Measurements from ENCODE around the gene RPL32. TPM values are rescaled to one million over a fixed set of nuclear protein-coding genes. Genes with fewer than 3 reads are reported as not detected.

RPL32 gene
- polyA plus RNA-seq, 1 donor from 2014 or later, result 1,160 TPM

DNA sequence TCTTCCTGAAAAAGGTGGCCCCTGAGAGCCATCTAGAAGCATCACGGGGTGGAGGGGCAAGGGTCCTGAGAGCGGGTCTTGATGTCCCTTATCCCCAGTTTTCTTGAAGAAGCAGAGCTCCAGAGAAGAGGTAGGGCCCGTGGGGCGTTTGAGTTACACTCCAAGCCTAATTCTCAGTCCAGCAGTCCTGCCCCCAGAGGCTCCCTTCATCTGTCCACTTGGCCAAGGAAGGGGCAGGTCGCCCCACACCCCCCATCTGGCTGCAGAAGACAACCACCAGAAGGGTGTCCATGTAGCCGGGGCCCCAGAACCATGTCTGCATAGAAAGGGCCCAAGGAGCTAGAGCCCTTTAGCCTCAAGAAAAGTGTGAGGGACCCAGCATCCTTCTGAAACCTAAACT lies 25.5 kb upstream of the RPL32 start:
- Histone ChIP-seq H3K9me3 (ENCODE audit: low read length) (no peaks in the 10 kb centered on the region), H4K20me1 (ENCODE audit: insufficient read depth) (no peaks in the 10 kb centered on the region), H3K4me2 (ENCODE audit: low read length) (no peak overlapping the region), H3K4me3 (ENCODE audit: low read length) (no peak overlapping the region), H3K9me2 (ENCODE audit: insufficient read depth, low read length) (no peaks in the 10 kb centered on the region), H3K79me2 (replicated peaks; ENCODE audit: insufficient read depth, low read length) (no peaks in the 10 kb centered on the region), H3K27ac (ENCODE audit: low read length) (no peak overlapping the region), H3K27me3 (ENCODE audit: insufficient read depth, low read depth, low read length) (no peaks in the 10 kb centered on the region), H3F3A (ENCODE audit: insufficient read depth, low read length, poor library complexity, severe bottlenecking) (no peaks in the 10 kb centered on the region), H3K9ac (ENCODE audit: low read length) (no peak overlapping the region), H2AFZ (ENCODE audit: low read depth, low read length) (no peak overlapping the region), H3K36me3 (ENCODE audit: insufficient read depth, low read length) (no peaks in the 10 kb centered on the region)
- no peak for TF ChIP-seq POLR2AphosphoS5 (IDR thresholded peaks at IDR 0.05)
- TF ChIP-seq SMC3 (conservative IDR thresholded peaks at IDR 0.05; ENCODE audit: poor library complexity), result no peak
- TF ChIP-seq EZH2 (IDR thresholded peaks at IDR 0.05; ENCODE audit: borderline replicate concordance, insufficient read depth, low read length, poor library complexity, severe bottlenecking), result no peak
- TF ChIP-seq, protein P1, sequence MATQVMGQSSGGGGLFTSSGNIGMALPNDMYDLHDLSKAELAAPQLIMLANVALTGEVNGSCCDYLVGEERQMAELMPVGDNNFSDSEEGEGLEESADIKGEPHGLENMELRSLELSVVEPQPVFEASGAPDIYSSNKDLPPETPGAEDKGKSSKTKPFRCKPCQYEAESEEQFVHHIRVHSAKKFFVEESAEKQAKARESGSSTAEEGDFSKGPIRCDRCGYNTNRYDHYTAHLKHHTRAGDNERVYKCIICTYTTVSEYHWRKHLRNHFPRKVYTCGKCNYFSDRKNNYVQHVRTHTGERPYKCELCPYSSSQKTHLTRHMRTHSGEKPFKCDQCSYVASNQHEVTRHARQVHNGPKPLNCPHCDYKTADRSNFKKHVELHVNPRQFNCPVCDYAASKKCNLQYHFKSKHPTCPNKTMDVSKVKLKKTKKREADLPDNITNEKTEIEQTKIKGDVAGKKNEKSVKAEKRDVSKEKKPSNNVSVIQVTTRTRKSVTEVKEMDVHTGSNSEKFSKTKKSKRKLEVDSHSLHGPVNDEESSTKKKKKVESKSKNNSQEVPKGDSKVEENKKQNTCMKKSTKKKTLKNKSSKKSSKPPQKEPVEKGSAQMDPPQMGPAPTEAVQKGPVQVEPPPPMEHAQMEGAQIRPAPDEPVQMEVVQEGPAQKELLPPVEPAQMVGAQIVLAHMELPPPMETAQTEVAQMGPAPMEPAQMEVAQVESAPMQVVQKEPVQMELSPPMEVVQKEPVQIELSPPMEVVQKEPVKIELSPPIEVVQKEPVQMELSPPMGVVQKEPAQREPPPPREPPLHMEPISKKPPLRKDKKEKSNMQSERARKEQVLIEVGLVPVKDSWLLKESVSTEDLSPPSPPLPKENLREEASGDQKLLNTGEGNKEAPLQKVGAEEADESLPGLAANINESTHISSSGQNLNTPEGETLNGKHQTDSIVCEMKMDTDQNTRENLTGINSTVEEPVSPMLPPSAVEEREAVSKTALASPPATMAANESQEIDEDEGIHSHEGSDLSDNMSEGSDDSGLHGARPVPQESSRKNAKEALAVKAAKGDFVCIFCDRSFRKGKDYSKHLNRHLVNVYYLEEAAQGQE (IDR thresholded peaks at IDR 0.05; ENCODE audit: borderline replicate concordance), result no peak
- no peak for TF ChIP-seq EP300 (conservative IDR thresholded peaks at IDR 0.05; ENCODE audit: poor library complexity, severe bottlenecking)
- TF ChIP-seq RAD21 (conservative IDR thresholded peaks at IDR 0.05), result no peak
- TF ChIP-seq, protein P2, sequence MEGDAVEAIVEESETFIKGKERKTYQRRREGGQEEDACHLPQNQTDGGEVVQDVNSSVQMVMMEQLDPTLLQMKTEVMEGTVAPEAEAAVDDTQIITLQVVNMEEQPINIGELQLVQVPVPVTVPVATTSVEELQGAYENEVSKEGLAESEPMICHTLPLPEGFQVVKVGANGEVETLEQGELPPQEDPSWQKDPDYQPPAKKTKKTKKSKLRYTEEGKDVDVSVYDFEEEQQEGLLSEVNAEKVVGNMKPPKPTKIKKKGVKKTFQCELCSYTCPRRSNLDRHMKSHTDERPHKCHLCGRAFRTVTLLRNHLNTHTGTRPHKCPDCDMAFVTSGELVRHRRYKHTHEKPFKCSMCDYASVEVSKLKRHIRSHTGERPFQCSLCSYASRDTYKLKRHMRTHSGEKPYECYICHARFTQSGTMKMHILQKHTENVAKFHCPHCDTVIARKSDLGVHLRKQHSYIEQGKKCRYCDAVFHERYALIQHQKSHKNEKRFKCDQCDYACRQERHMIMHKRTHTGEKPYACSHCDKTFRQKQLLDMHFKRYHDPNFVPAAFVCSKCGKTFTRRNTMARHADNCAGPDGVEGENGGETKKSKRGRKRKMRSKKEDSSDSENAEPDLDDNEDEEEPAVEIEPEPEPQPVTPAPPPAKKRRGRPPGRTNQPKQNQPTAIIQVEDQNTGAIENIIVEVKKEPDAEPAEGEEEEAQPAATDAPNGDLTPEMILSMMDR (IDR thresholded peaks at IDR 0.05; ENCODE audit: poor library complexity, severe bottlenecking), result no peak
- no peak for TF ChIP-seq MXI1 (conservative IDR thresholded peaks at IDR 0.05; ENCODE audit: poor library complexity, severe bottlenecking)
- TF ChIP-seq TAF1 (IDR thresholded peaks at IDR 0.05; ENCODE audit: low read depth), result no peak

GRCh38 chr3:12865271-12865670 lies 23.9 kb upstream of the RPL32 start:
- no peak overlapping the region for H3K4me3 ChIP-seq (ENCODE audit: low read length)
- TF ChIP-seq MXI1 (conservative IDR thresholded peaks at IDR 0.05; ENCODE audit: poor library complexity, severe bottlenecking) (no peak), SMC3 (conservative IDR thresholded peaks at IDR 0.05; ENCODE audit: poor library complexity) (no peak), RAD21 (conservative IDR thresholded peaks at IDR 0.05) (no peak), TAF1 (IDR thresholded peaks at IDR 0.05; ENCODE audit: low read depth) (no peak), POLR2AphosphoS5 (IDR thresholded peaks at IDR 0.05) (no peak), EP300 (conservative IDR thresholded peaks at IDR 0.05; ENCODE audit: poor library complexity, severe bottlenecking) (no peak), EZH2 (IDR thresholded peaks at IDR 0.05; ENCODE audit: borderline replicate concordance, insufficient read depth, low read length, poor library complexity, severe bottlenecking) (no peak)
- TF ChIP-seq, protein P2 (IDR thresholded peaks at IDR 0.05; ENCODE audit: poor library complexity, severe bottlenecking), result no peak
- TF ChIP-seq, protein P1 (IDR thresholded peaks at IDR 0.05; ENCODE audit: borderline replicate concordance), result no peak
- H3K27me3 ChIP-seq (ENCODE audit: insufficient read depth, low read depth, low read length), result no peaks in the 10 kb centered on the region
- no peaks in the 10 kb centered on the region for H3K9me3 ChIP-seq (ENCODE audit: low read length)
- H3F3A ChIP-seq (ENCODE audit: insufficient read depth, low read length, poor library complexity, severe bottlenecking), result no peaks in the 10 kb centered on the region
- no peak overlapping the region for H3K4me2 ChIP-seq (ENCODE audit: low read length)
- no peaks in the 10 kb centered on the region for H3K36me3 ChIP-seq (ENCODE audit: insufficient read depth, low read length)
- no peaks in the 10 kb centered on the region for H3K9me2 ChIP-seq (ENCODE audit: insufficient read depth, low read length)
- no peaks in the 10 kb centered on the region for H3K79me2 ChIP-seq (replicated peaks; ENCODE audit: insufficient read depth, low read length)
- no peaks in the 10 kb centered on the region for H4K20me1 ChIP-seq (ENCODE audit: insufficient read depth)
- no peak overlapping the region for H3K27ac ChIP-seq (ENCODE audit: low read length)
- H3K9ac ChIP-seq (ENCODE audit: low read length), result no peak overlapping the region
- H2AFZ ChIP-seq (ENCODE audit: low read depth, low read length), result no peak overlapping the region
